Hepatocyte (in vitro differentiated cells): ENCODE results near the gene LYSET. TPM values are rescaled to one million over a fixed set of nuclear protein-coding genes. Genes with fewer than 3 reads are reported as not detected.
"Not testable (repeated sequence)": the region's sequence is repeated elsewhere in the genome, so short reads cannot be mapped to it uniquely, and the experiment has no call there.

ENCODE experiments used
- DNase-seq: peaks from one replicate; pipeline ENCODE4 v3.0.0-alpha.2; 2016; ENCODE audit warnings: low spot score
- H2AFZ ChIP-seq: fragments of 200-600 bp; sonication (generic); 2 replicates; pipeline ENCODE4 v1.6.0; 2016; ENCODE audit warnings: antibody characterized with exemption, mild to moderate bottlenecking
- H3K27ac ChIP-seq: fragments of 200-600 bp; sonication (generic); 2 replicates; pipeline ENCODE4 v1.5.1; 2016; ENCODE audit warnings: mild to moderate bottlenecking
- H3K27me3 ChIP-seq: fragments of 200-600 bp; sonication (generic); 2 replicates; pipeline ENCODE4 v1.6.1; 2016
- H3K36me3 ChIP-seq: fragments of 200-600 bp; sonication (generic); replicated peaks from 2 replicates; pipeline ENCODE4 v1.5.1; 2016; ENCODE audit warnings: low read depth; ENCODE audit not compliant: insufficient read depth
- H3K4me1 ChIP-seq: fragments of 200-600 bp; sonication (generic); 2 replicates; pipeline ENCODE4 v1.5.1; 2016; ENCODE audit warnings: mild to moderate bottlenecking, moderate library complexity; ENCODE audit not compliant: insufficient read depth
- H3K4me2 ChIP-seq: fragments of 200-600 bp; sonication (generic); 2 replicates; pipeline ENCODE4 v1.6.0; 2016
- H3K4me3 ChIP-seq: fragments of 200-600 bp; sonication (generic); 2 replicates; pipeline ENCODE4 v1.5.1; 2016; ENCODE audit warnings: mild to moderate bottlenecking
- H3K79me2 ChIP-seq: fragments of 200-600 bp; sonication (generic); 2 replicates; pipeline ENCODE4 v1.6.0; 2017; ENCODE audit warnings: mild to moderate bottlenecking
- H3K9me2 ChIP-seq: fragments of 200-600 bp; sonication (generic); replicated peaks from 2 replicates; pipeline ENCODE4 v1.6.0; 2017; ENCODE audit warnings: mild to moderate bottlenecking; ENCODE audit not compliant: insufficient read depth
- H3K9me3 ChIP-seq: fragments of 200-600 bp; sonication (generic); 2 replicates; pipeline ENCODE4 v1.5.1; 2016; ENCODE audit warnings: low read depth, mild to moderate bottlenecking
- H4K20me1 ChIP-seq: fragments of 200-600 bp; sonication (generic); 2 replicates; pipeline ENCODE4 v1.6.0; 2016; ENCODE audit warnings: mild to moderate bottlenecking; ENCODE audit not compliant: insufficient read depth, poor library complexity, severe bottlenecking
- CTCF ChIP-seq: fragments of 200-600 bp; sonication (generic); IDR thresholded peaks from 2 replicates; pipeline ENCODE4 v1.5.1; 2016; ENCODE audit warnings: antibody characterized with exemption, mild to moderate bottlenecking; ENCODE audit not compliant: poor library complexity
- EZH2 ChIP-seq: fragments of 200-600 bp; sonication (generic); IDR thresholded peaks from 2 replicates; pipeline ENCODE4 v1.6.1; 2016; ENCODE audit warnings: antibody characterized with exemption, mild to moderate bottlenecking, borderline replicate concordance
- EZH2phosphoT487 ChIP-seq: fragments of 200-600 bp; sonication (generic); IDR thresholded peaks from one replicate; pipeline ENCODE4 v1.6.1; 2018; ENCODE audit warnings: antibody characterized with exemption, mild to moderate bottlenecking, low read depth, moderate library complexity; ENCODE audit not compliant: unreplicated experiment, severe bottlenecking
- WGBS: methylation state at CpG from one replicate; pipeline ENCODE4 v1.1.6; 2016; ENCODE audit warnings: low lambda C conversion rate; ENCODE audit errors: missing lambda C conversion rate; 5-methylcytosine and 5-hydroxymethylcytosine counted together
- polyA plus RNA-seq: library from polyadenylated mRNA; unstranded; fragments of >200 nt; fragmentation: Nextera tagmentation; extraction: Ambion mirVana; gene quantifications from 2 replicates; pipeline ENCODE4 v1.2.1, GENCODE V29; 2016
- total RNA-seq: library from RNA; depleted of rRNA; stranded (reverse); fragments of >200 nt; gene quantifications from 2 replicates; pipeline ENCODE4 v1.2.3, GENCODE V29; 2014

The LYSET gene
- total RNA-seq (17.5 and 17.8 TPM in 2 replicates), polyA plus RNA-seq (45.4 and 53.0 TPM in 2 replicates)

GRCh38 chr14:93184391-93185348 lies at the start of gene LYSET, which contains the start of gene MOAP1:
Gene LYSET, plus strand, starts transcription at chr14:93185317. Its CDS starts 89 bp downstream, at chr14:93185406.
Gene MOAP1, minus strand, starts transcription at chr14:93184897. Its CDS starts 655 bp downstream, at chr14:93184242.
- no peaks in the 10 kb centered on the region for H3K9me2 ChIP-seq
- no peaks in the 10 kb centered on the region for H3K36me3 ChIP-seq
- H2AFZ ChIP-seq = peak within 1 kb of the TSS; percentile 97
- peaks cover 5% of the 10 kb centered on the region for H4K20me1 ChIP-seq
- no peaks in the 10 kb centered on the region for H3K27me3 ChIP-seq
- peak; percentile 94 for DNase-seq
- WGBS = 1% methylated on average over 79 of the region's 124 CpGs
- H3K4me3 ChIP-seq = peak within 1 kb of the TSS; percentile 96
- peak within 1 kb of the TSS; percentile 100 for H3K27ac ChIP-seq
- peaks cover 54% of the 10 kb centered on the region for H3K79me2 ChIP-seq
- no peak for TF ChIP-seq CTCF
- no peak for TF ChIP-seq EZH2phosphoT487
- TF ChIP-seq EZH2 = no peak
- H3K4me2 ChIP-seq = peak within 1 kb of the TSS; percentile 100
- H3K4me1 ChIP-seq = peaks cover 8% of the 10 kb centered on the region
- no peaks in the 10 kb centered on the region for H3K9me3 ChIP-seq

- no peaks in the 10 kb centered on the region for H3K9me2 ChIP-seq
- H2AFZ ChIP-seq = no peak overlapping the region
- H3K9me3 ChIP-seq = no peaks in the 10 kb centered on the region
- H4K20me1 ChIP-seq = no peaks in the 10 kb centered on the region
- no peak overlapping the region for H3K4me3 ChIP-seq
- no peaks in the 10 kb centered on the region for H3K4me1 ChIP-seq
- no peaks in the 10 kb centered on the region for H3K27me3 ChIP-seq
- H3K4me2 ChIP-seq = no peak overlapping the region
- H3K36me3 ChIP-seq = no peaks in the 10 kb centered on the region
- TF ChIP-seq CTCF = no peak
- DNase-seq = no peak
- H3K27ac ChIP-seq = no peak overlapping the region
- WGBS = 93% methylated on average over 5 of the region's 5 CpGs
- no peaks in the 10 kb centered on the region for H3K79me2 ChIP-seq
Measured at GRCh38 chr14:93135399-93135798, 49.7 kb upstream of the LYSET start.

- Histone ChIP-seq H3K4me1 (no peaks in the 10 kb centered on the region), H3K9me3 (no peaks in the 10 kb centered on the region), H3K27ac (no peak overlapping the region), H3K27me3 (no peaks in the 10 kb centered on the region), H3K36me3 (no peaks in the 10 kb centered on the region), H4K20me1 (no peaks in the 10 kb centered on the region), H2AFZ (no peak overlapping the region), H3K4me2 (no peak overlapping the region), H3K79me2 (no peaks in the 10 kb centered on the region), H3K9me2 (no peaks in the 10 kb centered on the region), H3K4me3 (no peak overlapping the region)
- TF ChIP-seq CTCF (no peak), EZH2phosphoT487 (no peak), EZH2 (no peak)
- WGBS = 88% methylated on average over 8 of the region's 8 CpGs
- no peak for DNase-seq
Measured at GRCh38 chr14:93136009-93136408, 49.1 kb upstream of the LYSET start.

- WGBS = 81% methylated on average over 13 of the region's 13 CpGs
Measured at GRCh38 chr14:93136508-93136907, 48.6 kb upstream of the LYSET start.

More at GRCh38 chr14:93136508-93136907, 48.6 kb upstream of the LYSET start:
- not testable (repeated sequence) for H3K36me3 ChIP-seq, DNase-seq, H3K4me2 ChIP-seq, H3K27ac ChIP-seq, H2AFZ ChIP-seq, H3K4me1 ChIP-seq, H3K79me2 ChIP-seq, H4K20me1 ChIP-seq, H3K9me2 ChIP-seq, H3K4me3 ChIP-seq, H3K9me3 ChIP-seq, H3K27me3 ChIP-seq
